Left cardiac atrium (tissue), 4 donors: Measurements from ENCODE around the gene TAF4B. TPM values are rescaled to one million over a fixed set of nuclear protein-coding genes. Genes with fewer than 3 reads are reported as not detected.
"Not testable (repeated sequence)": the region's sequence is repeated elsewhere in the genome, so short reads cannot be mapped to it uniquely, and the experiment has no call there.

Experiments used
- ATAC-seq, 2 donors: fragments of 200-7000 bp; cut with Tn5 transposase; one replicate each; pipeline ENCODE4 v1.9.1; 2020; ENCODE audit warnings: mild to moderate bottlenecking in 2 of 2, moderate library complexity in 2 of 2
- DNase-seq: peaks from one replicate; pipeline ENCODE4 v3.0.0-alpha.2; 2020
- intact Hi-C, 2 donors: fragments of 100-400 bp; cut with DNase I; formaldehyde crosslinking; loops; one replicate each; pipeline versions ENCODE4 v1.14.1 to v1.15.1; 2022 to 2023
- total RNA-seq, 2 donors: library from RNA; stranded (reverse); fragmentation: NEBNext Ultra II Directional; extraction: Animal tissue kit (Norgen Biotek cat#: 25700); gene quantifications; one replicate each; pipeline ENCODE4 v1.2.1, GENCODE V29; 2021
- donor health status: DM: no; HTN: yes; CAD: no.
- donor health status: DM: no; HTN: yes; CAD: no; lungs with severe emphysema.
- donor health status: DM: yes; HTN: yes; CAD: no.
- donor health status: Dilated cardiomyopathy.

TAF4B gene
- total RNA-seq, 2 donors from 2014 or later = 1.5 to 2.2 TPM

GRCh38 chr18:26227051-26227670 is 916 bp downstream of the TAF4B start:
- DNase-seq (no peak), ATAC-seq (no peak)
- intact Hi-C loops = loop anchor here in 1 of 2 donors (2.0 kb wide), 1 partner anchor 136 kb away; the partner anchor contains the start of gene SS18

- intact Hi-C loops = no loop called here
- no peak for DNase-seq
- ATAC-seq = no peak
These were observed 2.5 kb downstream of the TAF4B start for GRCh38 chr18:26228562-26229260.

- intact Hi-C loops = no loop called here
- no peak for ATAC-seq
These were observed 4.3 kb downstream of the TAF4B start for GRCh38 chr18:26230497-26230896.

GRCh38 chr18:26233208-26233607 is 7.0 kb downstream of the TAF4B start:
- intact Hi-C loops = no loop called here
- DNase-seq (no peak), ATAC-seq (no peak)

More at GRCh38 chr18:26230497-26230896, 4.3 kb downstream of the TAF4B start:
- no peak for DNase-seq

GRCh38 chr18:26237363-26237762 is 11.1 kb downstream of the TAF4B start:
- DNase-seq, ATAC-seq, intact Hi-C loops: not testable (repeated sequence)

- ATAC-seq, DNase-seq, intact Hi-C loops: not testable (repeated sequence)
These were observed 12.5 kb downstream of the TAF4B start for GRCh38 chr18:26238718-26239117.

GRCh38 chr18:26242392-26242791 is 16.1 kb downstream of the TAF4B start:
- DNase-seq, intact Hi-C loops, ATAC-seq: not testable (repeated sequence)

- ATAC-seq, DNase-seq, intact Hi-C loops: not testable (repeated sequence)
These were observed 19.2 kb downstream of the TAF4B start for GRCh38 chr18:26245434-26245833.

- DNase-seq (no peak), ATAC-seq (no peak)
- intact Hi-C loops = no loop called here
These were observed 26.2 kb downstream of the TAF4B start for GRCh38 chr18:26252411-26252810.

GRCh38 chr18:26254808-26255207 is 28.6 kb downstream of the TAF4B start:
- intact Hi-C loops, ATAC-seq, DNase-seq: not testable (repeated sequence)

- intact Hi-C loops = no loop called here
- DNase-seq (no peak), ATAC-seq (no peak)
These were observed 29.7 kb downstream of the TAF4B start for GRCh38 chr18:26255695-26256622.

GRCh38 chr18:26258711-26259110 is 32.5 kb downstream of the TAF4B start:
- intact Hi-C loops = no loop called here
- DNase-seq (no peak), ATAC-seq (no peak)

GRCh38 chr18:26259416-26259815 is 33.2 kb downstream of the TAF4B start:
- DNase-seq, intact Hi-C loops, ATAC-seq: not testable (repeated sequence)

GRCh38 chr18:26262156-26262555 is 35.9 kb downstream of the TAF4B start:
- ATAC-seq (no peak), DNase-seq (no peak)
- intact Hi-C loops = no loop called here

GRCh38 chr18:26267357-26267930 is 41.2 kb downstream of the TAF4B start:
- DNase-seq (no peak), ATAC-seq (no peak)
- intact Hi-C loops = no loop called here

- DNase-seq (no peak), ATAC-seq (no peak)
- intact Hi-C loops = no loop called here
These were observed 42.2 kb downstream of the TAF4B start for GRCh38 chr18:26268454-26268853.

- DNase-seq (no peak), ATAC-seq (no peak)
- intact Hi-C loops = no loop called here
These were observed 45.8 kb downstream of the TAF4B start for GRCh38 chr18:26271917-26272549.

GRCh38 chr18:26277374-26277773 is 51.1 kb downstream of the TAF4B start:
- DNase-seq (no peak), ATAC-seq (no peak)
- intact Hi-C loops = no loop called here

- no peak for DNase-seq
- no peak for ATAC-seq
- intact Hi-C loops = no loop called here
These were observed 53.2 kb downstream of the TAF4B start for GRCh38 chr18:26279428-26279827.
